NCI-H1417 (cell line): ENCODE measurements around the gene ZNF175.

Experiments used
- DNase-seq, 3 experiments: peaks; one replicate each; lab custom pipeline; 2025; lab: John Stamatoyannopoulos, UW

ZNF175 gene

GRCh38 chr19:51549533-51550324 is 21.4 kb upstream of the ZNF175 start:
- DNase-seq = no peak

GRCh38 chr19:51550848-51551672 is 20.0 kb upstream of the ZNF175 start:
- DNase-seq = no peak

- DNase-seq = no peak
Observed at GRCh38 chr19:51551673-51552432, 19.2 kb upstream of the ZNF175 start.

- DNase-seq = no peak
Observed at GRCh38 chr19:51552608-51552995, 18.5 kb upstream of the ZNF175 start.

- DNase-seq = no peak
Observed at GRCh38 chr19:51552996-51553725, 17.9 kb upstream of the ZNF175 start.

GRCh38 chr19:51559240-51559639 is 11.8 kb upstream of the ZNF175 start:
- DNase-seq = no peak

- no peak for DNase-seq
Observed at GRCh38 chr19:51560339-51560738, 10.7 kb upstream of the ZNF175 start.

GRCh38 chr19:51564791-51565190 is 6.3 kb upstream of the ZNF175 start:
- DNase-seq = no peak

GRCh38 chr19:51565583-51565982 is 5.5 kb upstream of the ZNF175 start:
- DNase-seq = no peak

- no peak for DNase-seq
Observed at GRCh38 chr19:51566489-51567100, 4.5 kb upstream of the ZNF175 start.

- no peak for DNase-seq
Observed at GRCh38 chr19:51567583-51567982, 3.5 kb upstream of the ZNF175 start.

- DNase-seq = no peak
Observed at GRCh38 chr19:51568456-51568855, 2.6 kb upstream of the ZNF175 start.

- DNase-seq = peak in 1 of 3 experiments; percentile 40
Observed at GRCh38 chr19:51571599-51571998, 516 bp downstream of the ZNF175 start.

- DNase-seq = no peak
Observed at GRCh38 chr19:51572410-51572809, 1.3 kb downstream of the ZNF175 start.

- no peak for DNase-seq
Observed at GRCh38 chr19:51572908-51573307, 1.8 kb downstream of the ZNF175 start.

GRCh38 chr19:51573331-51573730 is 2.2 kb downstream of the ZNF175 start:
- DNase-seq = no peak

GRCh38 chr19:51576850-51577249 is 5.8 kb downstream of the ZNF175 start:
- DNase-seq = no peak

- DNase-seq = no peak
Observed at GRCh38 chr19:51586103-51586728, 15.1 kb downstream of the ZNF175 start.

GRCh38 chr19:51586799-51587198 is 15.7 kb downstream of the ZNF175 start:
- DNase-seq = no peak

GRCh38 chr19:51587264-51588191 is 16.4 kb downstream of the ZNF175 start:
- DNase-seq = no peak
